Activated naive CD4-positive, alpha-beta T cell treated with anti-CD3 and anti-CD28 coated beads, Interleukin-2, amount 50 U/mL, for 16 hours (primary cell): ENCODE measurements around the gene TFPI.
"Not testable (repeated sequence)": the region's sequence is repeated elsewhere in the genome, so short reads cannot be mapped to it uniquely, and the experiment has no call there.

Source experiments
- DNase-seq: peaks from one replicate; pipeline ENCODE4 v3.0.0-alpha.2; 2020

The TFPI gene

GRCh38 chr2:187527262-187527661 lies 27.0 kb downstream of the TFPI start:
- no peak for DNase-seq

GRCh38 chr2:187526792-187527191 lies 27.4 kb downstream of the TFPI start:
- no peak for DNase-seq

- DNase-seq, result no peak
Observed at GRCh38 chr2:187525163-187525900, 28.9 kb downstream of the TFPI start.

GRCh38 chr2:187523325-187523724 lies 30.9 kb downstream of the TFPI start:
- DNase-seq, result no peak

GRCh38 chr2:187520121-187520624 lies 34.1 kb downstream of the TFPI start:
- DNase-seq, result no peak

GRCh38 chr2:187519419-187520120 lies 34.7 kb downstream of the TFPI start:
- DNase-seq, result no peak

GRCh38 chr2:187517750-187518361 lies 36.4 kb downstream of the TFPI start:
- DNase-seq, result not testable (repeated sequence)

GRCh38 chr2:187516630-187517510 lies 37.4 kb downstream of the TFPI start:
- not testable (repeated sequence) for DNase-seq

- DNase-seq, result no peak
Observed at GRCh38 chr2:187514930-187515329, 39.3 kb downstream of the TFPI start.

GRCh38 chr2:187514235-187514829 lies 39.9 kb downstream of the TFPI start:
- not testable (repeated sequence) for DNase-seq

GRCh38 chr2:187513460-187514234 lies 40.6 kb downstream of the TFPI start:
- not testable (repeated sequence) for DNase-seq

GRCh38 chr2:187511356-187512315 lies 42.6 kb downstream of the TFPI start:
- DNase-seq, result no peak

- DNase-seq, result not testable (repeated sequence)
Observed at GRCh38 chr2:187510419-187511355, 43.5 kb downstream of the TFPI start.

- DNase-seq, result no peak
Observed at GRCh38 chr2:187509667-187510417, 44.4 kb downstream of the TFPI start.

GRCh38 chr2:187506416-187506815 lies 47.8 kb downstream of the TFPI start:
- no peak for DNase-seq

- no peak for DNase-seq
Observed at GRCh38 chr2:187505065-187505672, 49.1 kb downstream of the TFPI start.

- DNase-seq, result no peak
Observed at GRCh38 chr2:187504312-187504921, 49.8 kb downstream of the TFPI start.
